ENCODE data around the gene SPTBN4.

DNA sequence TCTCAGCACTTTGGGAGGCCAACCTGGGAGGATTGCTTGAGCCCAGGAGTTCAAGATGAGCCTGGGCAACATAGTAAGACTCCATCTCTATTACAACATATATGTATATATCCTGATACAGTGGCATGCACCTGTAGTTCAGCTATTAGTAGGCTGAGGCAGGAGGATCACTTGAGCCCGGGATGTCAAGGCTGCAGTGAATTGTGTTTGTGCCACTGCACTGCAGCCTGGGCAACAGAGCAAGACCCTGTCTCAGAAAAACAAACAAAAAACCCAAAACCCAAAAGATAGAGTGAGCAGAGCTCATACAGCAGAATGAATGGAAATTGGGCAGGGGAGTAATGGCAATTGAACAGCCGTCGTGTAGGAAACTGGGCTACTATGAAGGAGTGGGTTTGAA, 92.6 kb downstream of the SPTBN4 start:
- TF ChIP-seq CTCF (conservative IDR thresholded peaks at IDR 0.05 in 1 of 2, IDR thresholded peaks at IDR 0.05 in 1 of 2; ENCODE audit: extremely low read depth in 1 of 2, insufficient read depth in 1 of 2, low read depth in 1 of 2, low read length in 2 of 2), result no peak
- TF ChIP-seq EZH2 (IDR thresholded peaks at IDR 0.05; ENCODE audit: borderline replicate concordance, low read length), result no peak
